Neuronal stem cell (in vitro differentiated cells): ENCODE results near the gene PCDH1.
A peak's percentile ranks its signal among the peaks of the same experiment; 100 is the strongest.

Experiments used
- DNase-seq: peaks from one replicate; pipeline ENCODE4 v3.0.0-alpha.2; 2013; ENCODE audit warnings: low spot score
- H2AFZ ChIP-seq: one replicate; pipeline ENCODE4 v1.6.1; 2013; ENCODE audit warnings: mild to moderate bottlenecking, low read length, inconsistent platforms
- H2AK5ac ChIP-seq: 2 replicates; pipeline ENCODE4 v1.6.1; 2013; ENCODE audit warnings: low read depth, mild to moderate bottlenecking, inconsistent platforms, low read length, moderate library complexity, mixed read lengths
- H2BK120ac ChIP-seq: 2 replicates; pipeline ENCODE4 v1.6.1; 2013; ENCODE audit warnings: low read depth, mild to moderate bottlenecking, inconsistent platforms, low read length, moderate library complexity, mixed read lengths
- H2BK12ac ChIP-seq: one replicate; pipeline ENCODE4 v1.6.1; 2013; ENCODE audit warnings: low read length, inconsistent platforms
- H2BK15ac ChIP-seq: 2 replicates; pipeline ENCODE4 v1.6.1; 2013; ENCODE audit warnings: mild to moderate bottlenecking, low read length, inconsistent platforms, mixed read lengths
- H2BK5ac ChIP-seq: one replicate; pipeline ENCODE4 v1.6.1; 2013; ENCODE audit warnings: inconsistent platforms, mild to moderate bottlenecking, low read length, moderate library complexity
- H3K14ac ChIP-seq: one replicate; pipeline ENCODE4 v1.6.1; 2013; ENCODE audit warnings: low read length, inconsistent platforms
- H3K18ac ChIP-seq: 2 replicates; pipeline ENCODE4 v1.6.1; 2013; ENCODE audit warnings: low read length, inconsistent platforms
- H3K23ac ChIP-seq: 2 replicates; pipeline ENCODE4 v1.6.1; 2013; ENCODE audit warnings: low read depth, mild to moderate bottlenecking, mixed read lengths, low read length, inconsistent platforms; ENCODE audit not compliant: poor library complexity
- H3K27ac ChIP-seq: replicated peaks from 3 replicates; pipeline ENCODE4 v1.5.1; 2013; ENCODE audit warnings: low read length, inconsistent platforms
- H3K27me3 ChIP-seq, 3 experiments: 2 replicates each; pipeline ENCODE4 v1.6.1; 2013; ENCODE audit warnings: low read length in 3 of 3, mild to moderate bottlenecking in 2 of 3, inconsistent platforms in 1 of 3, low read depth in 1 of 3, mixed read lengths in 1 of 3, moderate library complexity in 1 of 3; ENCODE audit not compliant: control insufficient read depth in 3 of 3, insufficient read depth in 3 of 3
- H3K36me3 ChIP-seq, 2 donors: replicated peaks in 1 of 2; 2 replicates each; pipeline ENCODE4 v1.6.1; 2013; ENCODE audit warnings: low read length in 2 of 2; ENCODE audit not compliant: control insufficient read depth in 2 of 2, insufficient read depth in 2 of 2
- H3K4ac ChIP-seq: 2 replicates; pipeline ENCODE4 v1.6.1; 2013; ENCODE audit warnings: inconsistent platforms, mild to moderate bottlenecking, low read length, moderate library complexity
- H3K4me1 ChIP-seq, 2 donors: 1 replicate in 1 of 2; 2 replicates in 1 of 2; pipeline ENCODE4 v1.6.1; 2013; ENCODE audit warnings: low read length in 2 of 2, low read depth in 1 of 2; ENCODE audit not compliant: control insufficient read depth in 2 of 2, insufficient read depth in 1 of 2
- H3K4me2 ChIP-seq: one replicate; pipeline ENCODE4 v1.6.1; 2013; ENCODE audit warnings: mild to moderate bottlenecking, low read length, inconsistent platforms; ENCODE audit not compliant: insufficient read depth, poor library complexity, severe bottlenecking
- H3K4me3 ChIP-seq, 2 donors: 2 replicates each; pipeline ENCODE4 v1.5.1; 2013; ENCODE audit warnings: low read length in 2 of 2, mild to moderate bottlenecking in 2 of 2, inconsistent platforms in 1 of 2, moderate library complexity in 1 of 2
- H3K79me1 ChIP-seq: one replicate; pipeline ENCODE4 v1.6.1; 2013; ENCODE audit warnings: low read depth, mild to moderate bottlenecking, inconsistent platforms, low read length, moderate library complexity
- H3K9ac ChIP-seq: one replicate; pipeline ENCODE4 v1.6.1; 2013; ENCODE audit warnings: mild to moderate bottlenecking, low read depth, low read length, inconsistent platforms; ENCODE audit not compliant: poor library complexity
- H3K9me3 ChIP-seq, 2 donors: replicated peaks in 1 of 2; 2 replicates each; pipeline versions ENCODE3 to v1.6.1; 2013; ENCODE audit warnings: low read length in 2 of 2, mild to moderate bottlenecking in 2 of 2, inconsistent platforms in 1 of 2, low read depth in 1 of 2, mixed read lengths in 1 of 2, moderate library complexity in 1 of 2; ENCODE audit not compliant: control insufficient read depth in 2 of 2, insufficient read depth in 1 of 2
- H4K8ac ChIP-seq: one replicate; pipeline ENCODE4 v1.6.1; 2013; ENCODE audit warnings: low read depth, mild to moderate bottlenecking, inconsistent platforms, low read length, moderate library complexity
- H4K91ac ChIP-seq: one replicate; pipeline ENCODE4 v1.6.1; 2013; ENCODE audit warnings: low read length, low read depth, mild to moderate bottlenecking, inconsistent platforms; ENCODE audit not compliant: poor library complexity
- WGBS, 2 donors: extraction: QIAGEN DNeasy Blood & Tissue Kit; methylation state at CpG; one replicate each; pipeline ENCODE4 v1.1.7; 2013; ENCODE audit warnings: missing lambda C conversion rate in 2 of 2, mixed read lengths in 1 of 2; ENCODE audit not compliant: insufficient read length in 2 of 2, insufficient replicate concordance in 1 of 2; ENCODE audit errors: extremely low coverage in 2 of 2; 5-methylcytosine and 5-hydroxymethylcytosine counted together

PCDH1 gene

DNA sequence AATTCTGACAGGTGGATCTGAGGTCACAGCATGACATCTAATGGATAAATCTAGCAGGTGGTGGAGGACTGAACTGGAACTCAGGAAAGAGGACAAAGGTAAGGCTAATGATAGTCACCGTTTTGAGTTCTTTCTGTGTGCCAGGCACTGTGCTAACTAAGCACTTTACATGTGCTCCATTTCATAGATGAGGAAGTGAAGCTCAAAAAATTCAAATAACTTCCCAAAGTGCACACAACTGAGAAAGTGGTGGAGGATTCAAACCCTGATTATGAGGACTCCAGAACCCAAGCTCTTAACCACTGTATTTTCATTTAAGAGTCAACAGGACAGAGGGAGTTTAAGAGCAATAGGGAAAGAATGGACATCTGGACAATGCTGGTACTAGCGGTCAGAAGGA lies 38.3 kb upstream of the PCDH1 start:
- H2BK120ac ChIP-seq = no peak overlapping the region
- peaks cover 8 to 9% of the 10 kb centered on the region in 2 donors for H3K4me1 ChIP-seq
- H4K8ac ChIP-seq = no peak overlapping the region
- no peaks in the 10 kb centered on the region for H3K79me1 ChIP-seq
- no peak overlapping the region for H3K18ac ChIP-seq
- H4K91ac ChIP-seq = no peak overlapping the region
- H2AFZ ChIP-seq = no peak overlapping the region
- peaks cover 0 to 22% (median 8%) of the 10 kb centered on the region in 3 experiments for H3K27me3 ChIP-seq
- H3K9ac ChIP-seq = no peak overlapping the region
- no peak for DNase-seq
- no peak overlapping the region for H2BK5ac ChIP-seq
- H3K14ac ChIP-seq = no peak overlapping the region
- no peak overlapping the region for H3K27ac ChIP-seq
- no peak overlapping the region for H3K23ac ChIP-seq
- no CpG with 5 or more reads among the region's 2 CpGs for WGBS, 2 donors
- no peak overlapping the region for H2BK15ac ChIP-seq
- no peaks in the 10 kb centered on the region for H3K36me3 ChIP-seq
- H3K4ac ChIP-seq = no peak overlapping the region
- H2AK5ac ChIP-seq = no peak overlapping the region
- no peak overlapping the region for H3K4me2 ChIP-seq
- no peaks in the 10 kb centered on the region for H3K9me3 ChIP-seq
- H2BK12ac ChIP-seq = no peak overlapping the region
- H3K4me3 ChIP-seq = no peak overlapping the region

- no peaks in the 10 kb centered on the region for H3K9me3 ChIP-seq
- no peak overlapping the region for H4K8ac ChIP-seq
- WGBS, 2 donors = no CpG with 5 or more reads among the region's 6 CpGs
- no peak overlapping the region for H3K27ac ChIP-seq
- H2AFZ ChIP-seq = no peak overlapping the region
- H2BK5ac ChIP-seq = no peak overlapping the region
- peaks cover 8 to 9% of the 10 kb centered on the region in 2 donors for H3K4me1 ChIP-seq
- H3K4me3 ChIP-seq = no peak overlapping the region
- no peak overlapping the region for H3K4me2 ChIP-seq
- H2BK12ac ChIP-seq = no peak overlapping the region
- H3K9ac ChIP-seq = peak overlapping the region; percentile 8
- H4K91ac ChIP-seq = no peak overlapping the region
- H3K36me3 ChIP-seq = no peaks in the 10 kb centered on the region
- DNase-seq = no peak
- H2BK120ac ChIP-seq = no peak overlapping the region
- H2BK15ac ChIP-seq = peak overlapping the region; percentile 51
- H2AK5ac ChIP-seq = no peak overlapping the region
- peaks cover 0 to 22% (median 8%) of the 10 kb centered on the region in 3 experiments for H3K27me3 ChIP-seq
- H3K79me1 ChIP-seq = no peaks in the 10 kb centered on the region
- H3K18ac ChIP-seq = peak overlapping the region; percentile 16
- no peak overlapping the region for H3K14ac ChIP-seq
- peak overlapping the region; percentile 36 for H3K23ac ChIP-seq
- no peak overlapping the region for H3K4ac ChIP-seq
These were observed 37.7 kb upstream of the PCDH1 start for GRCh38 chr5:141915881-141916336.

- H3K36me3 ChIP-seq = no peaks in the 10 kb centered on the region
- H3K18ac ChIP-seq = no peak overlapping the region
- no peak overlapping the region for H4K8ac ChIP-seq
- no CpG with 5 or more reads among the region's 3 CpGs for WGBS, 2 donors
- H2BK15ac ChIP-seq = no peak overlapping the region
- no peak overlapping the region for H2AK5ac ChIP-seq
- no peak overlapping the region for H2BK120ac ChIP-seq
- no peaks in the 10 kb centered on the region for H3K79me1 ChIP-seq
- H3K27me3 ChIP-seq = peaks cover 0 to 22% (median 8%) of the 10 kb centered on the region in 3 experiments
- H2BK12ac ChIP-seq = no peak overlapping the region
- DNase-seq = no peak
- peaks cover 8 to 9% of the 10 kb centered on the region in 2 donors for H3K4me1 ChIP-seq
- no peak overlapping the region for H4K91ac ChIP-seq
- no peak overlapping the region for H3K4ac ChIP-seq
- no peak overlapping the region for H3K4me3 ChIP-seq
- no peak overlapping the region for H3K9ac ChIP-seq
- H2AFZ ChIP-seq = no peak overlapping the region
- no peak overlapping the region for H3K14ac ChIP-seq
- H3K9me3 ChIP-seq = no peaks in the 10 kb centered on the region
- H2BK5ac ChIP-seq = no peak overlapping the region
- H3K27ac ChIP-seq = no peak overlapping the region
- no peak overlapping the region for H3K23ac ChIP-seq
- no peak overlapping the region for H3K4me2 ChIP-seq
These were observed 36.6 kb upstream of the PCDH1 start for GRCh38 chr5:141914797-141915196.

DNA sequence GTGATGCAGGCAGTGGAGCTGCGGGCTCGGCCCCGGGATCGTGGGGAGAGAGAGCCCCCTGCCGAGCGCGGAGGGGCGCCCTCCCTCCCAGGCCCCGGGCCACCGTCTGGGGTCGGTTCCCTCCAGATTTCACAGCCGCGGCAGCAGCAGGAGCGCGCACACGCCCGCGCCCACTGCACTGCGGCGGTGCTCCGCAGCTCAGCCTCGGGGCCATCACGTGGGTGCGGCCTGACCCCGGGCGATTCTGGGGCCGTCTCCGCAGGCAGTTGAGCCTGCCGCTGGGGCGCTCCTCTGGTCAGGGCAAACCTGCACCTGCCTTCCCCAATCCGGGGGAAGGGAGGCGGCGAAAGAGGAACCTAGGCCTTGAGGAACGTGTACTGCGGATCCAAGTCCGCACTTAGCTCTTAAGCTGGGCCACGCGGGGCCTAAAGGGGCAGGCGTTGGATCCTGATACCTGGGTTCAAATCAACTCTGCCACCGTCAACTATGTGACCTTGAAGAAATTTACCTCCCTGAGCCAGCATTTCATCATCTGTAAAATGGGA lies 36.1 kb upstream of the PCDH1 start:
- peak; percentile 36 for DNase-seq
- H3K4me2 ChIP-seq = peak overlapping the region; percentile 60
- WGBS, 2 donors = no CpG with 5 or more reads among the region's 40 CpGs

More for the DNA sequence above, 36.1 kb upstream of the PCDH1 start:
- H3K27me3 ChIP-seq = peaks cover 0 to 22% (median 8%) of the 10 kb centered on the region in 3 experiments
- no peak overlapping the region for H3K27ac ChIP-seq
- no peak overlapping the region for H2BK12ac ChIP-seq
- H3K9me3 ChIP-seq = no peaks in the 10 kb centered on the region
- peak overlapping the region; percentile 45 for H3K9ac ChIP-seq
- H2BK5ac ChIP-seq = no peak overlapping the region
- H2AFZ ChIP-seq = peak overlapping the region; percentile 86
- peak overlapping the region in 1 of 2 donors; percentile 29 for H3K4me3 ChIP-seq
- no peaks in the 10 kb centered on the region for H3K36me3 ChIP-seq
- no peak overlapping the region for H2BK120ac ChIP-seq
- H4K91ac ChIP-seq = peak overlapping the region; percentile 40
- no peaks in the 10 kb centered on the region for H3K79me1 ChIP-seq
- H3K23ac ChIP-seq = peak overlapping the region; percentile 56
- peaks cover 8 to 9% of the 10 kb centered on the region in 2 donors for H3K4me1 ChIP-seq
- H4K8ac ChIP-seq = no peak overlapping the region
- peak overlapping the region; percentile 89 for H3K18ac ChIP-seq
- peak overlapping the region; percentile 75 for H2BK15ac ChIP-seq
- no peak overlapping the region for H2AK5ac ChIP-seq
- no peak overlapping the region for H3K14ac ChIP-seq
- no peak overlapping the region for H3K4ac ChIP-seq
